Posterior cingulate gyrus (tissue), 11 donors: ENCODE data around the gene ZNF597.
"Not testable (repeated sequence)": the region's sequence is repeated elsewhere in the genome, so short reads cannot be mapped to it uniquely, and the experiment has no call there.

ENCODE experiments used
- DNase-seq, 10 donors: peaks; one replicate each; pipeline versions ENCODE4 v3.0.0 to v3.0.0-alpha.2; 2020 to 2021; ENCODE audit warnings: mixed read lengths in 3 of 10
- intact Hi-C: fragments of 100-400 bp; cut with DNase I; formaldehyde crosslinking; loops from one replicate; pipeline ENCODE4 v1.15.1; 2023

Gene ZNF597

GRCh38 chr16:3476409-3476808, 33.1 kb upstream of the ZNF597 start:
- intact Hi-C loops = no loop called here
- no peak for DNase-seq

GRCh38 chr16:3475604-3476375, 32.5 kb upstream of the ZNF597 start:
- peak in 2 of 10 donors; percentile 56 to 59 for DNase-seq
- intact Hi-C loops = no loop called here

- DNase-seq, intact Hi-C loops: not testable (repeated sequence)
Observed at GRCh38 chr16:3474870-3475269, 31.6 kb upstream of the ZNF597 start.

GRCh38 chr16:3474136-3474779, 31.0 kb upstream of the ZNF597 start:
- peak in 2 of 10 donors; percentile 50 to 62 for DNase-seq
- intact Hi-C loops = no loop called here

GRCh38 chr16:3473596-3473943, 30.3 kb upstream of the ZNF597 start:
- DNase-seq, intact Hi-C loops: not testable (repeated sequence)

- DNase-seq = no peak
- intact Hi-C loops = no loop called here
Observed at GRCh38 chr16:3472878-3473595, 29.7 kb upstream of the ZNF597 start.

GRCh38 chr16:3471518-3472176, 28.3 kb upstream of the ZNF597 start:
- peak in 2 of 10 donors; percentile 58 to 61 for DNase-seq
- intact Hi-C loops = no loop called here

GRCh38 chr16:3470723-3471122, 27.4 kb upstream of the ZNF597 start:
- intact Hi-C loops = no loop called here
- peak in 2 of 10 donors; percentile 59 to 64 for DNase-seq

- intact Hi-C loops = no loop called here
- peak in 2 of 10 donors; percentile 40 to 59 for DNase-seq
Observed at GRCh38 chr16:3469736-3470135, 26.4 kb upstream of the ZNF597 start.

- DNase-seq = peak in 2 of 10 donors; percentile 24 to 59
- intact Hi-C loops = no loop called here
Observed at GRCh38 chr16:3468501-3468900, 25.2 kb upstream of the ZNF597 start.

GRCh38 chr16:3467921-3468320, 24.6 kb upstream of the ZNF597 start:
- DNase-seq = no peak
- intact Hi-C loops = no loop called here

- peak in 2 of 10 donors; percentile 38 to 45 for DNase-seq
- intact Hi-C loops = no loop called here
Observed at GRCh38 chr16:3467182-3467581, 23.9 kb upstream of the ZNF597 start.

- intact Hi-C loops = no loop called here
- peak in 2 of 10 donors; percentile 87 to 88 for DNase-seq
Observed at GRCh38 chr16:3465911-3466584, 22.7 kb upstream of the ZNF597 start.

- DNase-seq = peak in 2 of 10 donors; percentile 37 to 57
- intact Hi-C loops = no loop called here
Observed at GRCh38 chr16:3465301-3465700, 22.0 kb upstream of the ZNF597 start.

GRCh38 chr16:3461151-3461550, 17.8 kb upstream of the ZNF597 start:
- peak in 1 of 10 donors; percentile 47 for DNase-seq
- intact Hi-C loops = no loop called here

GRCh38 chr16:3460585-3460984, 17.3 kb upstream of the ZNF597 start:
- DNase-seq = peak in 1 of 10 donors; percentile 25
- intact Hi-C loops = no loop called here

- DNase-seq = peak in 1 of 10 donors; percentile 11
- intact Hi-C loops = no loop called here
Observed at GRCh38 chr16:3460121-3460520, 16.8 kb upstream of the ZNF597 start.

- no peak for DNase-seq
- intact Hi-C loops = loop anchor here (5.0 kb wide), 1 partner anchor 177 kb away; the partner anchor contains the start of gene ZNF263
Observed at GRCh38 chr16:3459401-3460090, 16.2 kb upstream of the ZNF597 start.

GRCh38 chr16:3458852-3459361, 15.6 kb upstream of the ZNF597 start:
- peak in 1 of 10 donors; percentile 50 for DNase-seq
- intact Hi-C loops = loop anchor here (1.0 to 5.0 kb wide), 2 partner anchors 58 to 177 kb away; partner anchors contain the start of genes ZNF174, ZNF263 and ZSCAN32
